GM19372 (cell line): ENCODE measurements around the gene LGALS7.
"Not testable (repeated sequence)": the region's sequence is repeated elsewhere in the genome, so short reads cannot be mapped to it uniquely, and the experiment has no call there.

Source experiments
- ATAC-seq: cut with Tn5 transposase; IDR thresholded peaks from one replicate; pipeline ENCODE4 v1.9.1; 2021; ENCODE audit warnings: mild to moderate bottlenecking, low read depth, moderate library complexity; ENCODE audit not compliant: unreplicated experiment

The LGALS7 gene

GRCh38 chr19:38778733-38779132 is 5.4 kb upstream of the LGALS7 start:
- no peak for ATAC-seq

- ATAC-seq: no peak
Measured at GRCh38 chr19:38774181-38774950, 1.0 kb upstream of the LGALS7 start.

- not testable (repeated sequence) for ATAC-seq
Measured at GRCh38 chr19:38771569-38771968, 1.7 kb downstream of the LGALS7 start.

GRCh38 chr19:38770949-38771275 is 2.4 kb downstream of the LGALS7 start:
- not testable (repeated sequence) for ATAC-seq

- ATAC-seq: peak; percentile 10
Measured at GRCh38 chr19:38770228-38770948, 2.9 kb downstream of the LGALS7 start.

- peak; percentile 72 for ATAC-seq
Measured at GRCh38 chr19:38769635-38770211, 3.6 kb downstream of the LGALS7 start.

GRCh38 chr19:38766276-38767047 is 6.9 kb downstream of the LGALS7 start:
- no peak for ATAC-seq

GRCh38 chr19:38765214-38765613 is 8.1 kb downstream of the LGALS7 start:
- ATAC-seq: no peak

GRCh38 chr19:38763795-38764220 is 9.5 kb downstream of the LGALS7 start:
- ATAC-seq: no peak

GRCh38 chr19:38761884-38762389 is 11.4 kb downstream of the LGALS7 start:
- not testable (repeated sequence) for ATAC-seq

GRCh38 chr19:38760805-38761517 is 12.4 kb downstream of the LGALS7 start:
- not testable (repeated sequence) for ATAC-seq

GRCh38 chr19:38759590-38760003 is 13.7 kb downstream of the LGALS7 start:
- ATAC-seq: no peak

- not testable (repeated sequence) for ATAC-seq
Measured at GRCh38 chr19:38754196-38754595, 19.1 kb downstream of the LGALS7 start.

GRCh38 chr19:38753783-38754182 is 19.5 kb downstream of the LGALS7 start:
- not testable (repeated sequence) for ATAC-seq

GRCh38 chr19:38745316-38745715 is 28.0 kb downstream of the LGALS7 start:
- no peak for ATAC-seq

GRCh38 chr19:38744874-38745273 is 28.4 kb downstream of the LGALS7 start:
- ATAC-seq: no peak

GRCh38 chr19:38744298-38744681 is 29.0 kb downstream of the LGALS7 start, which contains the start of gene CAPN12:
Gene CAPN12, minus strand, starts transcription at chr19:38744474. Its CDS starts 309 bp downstream, at chr19:38744165.
- no peak for ATAC-seq

- ATAC-seq: no peak
Measured at GRCh38 chr19:38743394-38744297, 29.7 kb downstream of the LGALS7 start.

GRCh38 chr19:38742906-38743305 is 30.4 kb downstream of the LGALS7 start:
- ATAC-seq: no peak
